Frontal cortex (tissue), 4 donors: ENCODE measurements around the gene HPRT1. TPM values are rescaled to one million over a fixed set of nuclear protein-coding genes. Genes with fewer than 3 reads are reported as not detected.
"Not testable (repeated sequence)": the region's sequence is repeated elsewhere in the genome, so short reads cannot be mapped to it uniquely, and the experiment has no call there.

Experiments used
- DNase-seq, 2 donors: peaks; one replicate each; pipeline ENCODE4 v3.0.0; 2012; ENCODE audit warnings: low spot score in 2 of 2
- FAIRE-seq: peaks from 2 replicates; lab custom pipeline; 2012; peaks lifted over from hg19 to GRCh38; lab: Jason Lieb, UNC
- total RNA-seq: library from RNA; depleted of rRNA; stranded (reverse); fragments of >200 nt; gene quantifications from one replicate; pipeline ENCODE4 v1.2.3, GENCODE V29; 2014
- donor health status: control.
- donor health status: control.
- donor health status: control.

HPRT1 gene, protein sequence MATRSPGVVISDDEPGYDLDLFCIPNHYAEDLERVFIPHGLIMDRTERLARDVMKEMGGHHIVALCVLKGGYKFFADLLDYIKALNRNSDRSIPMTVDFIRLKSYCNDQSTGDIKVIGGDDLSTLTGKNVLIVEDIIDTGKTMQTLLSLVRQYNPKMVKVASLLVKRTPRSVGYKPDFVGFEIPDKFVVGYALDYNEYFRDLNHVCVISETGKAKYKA
- 21.6 TPM for total RNA-seq

DNA sequence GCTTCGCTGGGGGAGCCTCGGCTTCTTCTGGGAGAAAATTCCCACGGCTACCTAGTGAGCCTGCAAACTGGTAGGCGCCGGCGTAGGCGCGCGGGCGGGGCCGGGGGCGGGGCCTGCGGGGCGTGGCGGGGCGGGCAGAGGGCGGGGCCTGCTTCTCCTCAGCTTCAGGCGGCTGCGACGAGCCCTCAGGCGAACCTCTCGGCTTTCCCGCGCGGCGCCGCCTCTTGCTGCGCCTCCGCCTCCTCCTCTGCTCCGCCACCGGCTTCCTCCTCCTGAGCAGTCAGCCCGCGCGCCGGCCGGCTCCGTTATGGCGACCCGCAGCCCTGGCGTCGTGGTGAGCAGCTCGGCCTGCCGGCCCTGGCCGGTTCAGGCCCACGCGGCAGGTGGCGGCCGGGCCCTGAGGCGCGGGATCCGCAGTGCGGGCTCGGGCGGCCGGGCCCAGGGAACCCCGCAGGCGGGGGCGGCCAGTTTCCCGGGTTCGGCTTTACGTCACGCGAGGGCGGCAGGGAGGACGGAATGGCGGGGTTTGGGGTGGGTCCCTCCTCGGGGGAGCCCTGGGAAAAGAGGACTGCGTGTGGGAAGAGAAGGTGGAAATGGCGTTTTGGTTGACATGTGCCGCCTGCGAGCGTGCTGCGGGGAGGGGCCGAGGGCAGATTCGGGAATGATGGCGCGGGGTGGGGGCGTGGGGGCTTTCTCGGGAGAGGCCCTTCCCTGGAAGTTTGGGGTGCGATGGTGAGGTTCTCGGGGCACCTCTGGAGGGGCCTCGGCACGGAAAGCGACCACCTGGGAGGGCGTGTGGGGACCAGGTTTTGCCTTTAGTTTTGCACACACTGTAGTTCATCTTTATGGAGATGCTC lies at the start of gene HPRT1:
HPRT1 (plus strand) TSS at position 161 of the 857 bp plus-strand sequence; CDS start at position 308, 147 bp downstream.
- FAIRE-seq (no peak), DNase-seq (peak; percentile 69 to 70)

DNA sequence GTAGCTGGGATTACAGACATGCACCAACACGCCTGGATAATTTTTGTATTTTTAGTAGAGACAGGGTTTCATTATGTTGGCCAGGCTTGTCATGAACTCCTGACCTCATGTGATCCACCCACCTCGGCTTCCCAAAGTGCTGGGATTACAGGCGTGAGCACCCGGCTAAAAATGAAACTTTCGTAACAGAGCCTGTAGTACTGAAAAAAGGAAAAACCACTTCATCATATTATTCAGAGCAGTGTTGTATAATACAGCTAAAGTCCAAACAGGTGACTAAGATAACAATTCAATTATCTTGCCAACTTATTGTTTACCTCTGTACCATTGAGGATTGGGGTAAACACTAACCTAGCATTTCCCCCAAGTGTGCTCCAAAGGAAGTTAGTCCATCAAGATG lies 43.9 kb upstream of the HPRT1 start:
- DNase-seq, result no peak
- FAIRE-seq, result no peak

- no peak for FAIRE-seq
Measured at GRCh38 chrX:134418317-134419113, 41.5 kb upstream of the HPRT1 start.

GRCh38 chrX:134419784-134420183 lies 40.2 kb upstream of the HPRT1 start:
- no peak for DNase-seq
- no peak for FAIRE-seq

More at GRCh38 chrX:134418317-134419113, 41.5 kb upstream of the HPRT1 start:
- no peak for DNase-seq

GRCh38 chrX:134423606-134424005 lies 36.4 kb upstream of the HPRT1 start:
- DNase-seq (no peak), FAIRE-seq (no peak)

GRCh38 chrX:134426281-134426680 lies 33.7 kb upstream of the HPRT1 start:
- no peak for DNase-seq
- no peak for FAIRE-seq

DNA sequence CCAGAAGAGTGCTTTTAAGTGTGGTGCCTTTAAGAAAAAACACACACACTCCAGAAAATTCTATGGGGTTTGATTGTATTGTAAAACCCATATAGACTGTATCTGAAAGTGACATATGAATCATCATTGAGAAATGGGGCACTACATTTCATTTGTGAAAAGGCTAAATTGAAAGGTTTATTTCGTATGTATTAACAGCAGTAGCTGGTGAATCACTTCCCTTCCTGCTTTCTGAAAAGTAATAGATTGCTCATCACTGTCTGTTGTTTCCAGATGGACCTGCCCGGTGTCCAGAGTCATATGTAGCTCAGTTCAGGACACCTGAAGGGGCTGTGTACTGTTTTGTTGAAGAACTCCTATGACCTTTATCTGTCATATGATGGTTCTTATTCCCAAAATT lies 28.1 kb upstream of the HPRT1 start:
- DNase-seq, result no peak
- FAIRE-seq, result no peak

DNA sequence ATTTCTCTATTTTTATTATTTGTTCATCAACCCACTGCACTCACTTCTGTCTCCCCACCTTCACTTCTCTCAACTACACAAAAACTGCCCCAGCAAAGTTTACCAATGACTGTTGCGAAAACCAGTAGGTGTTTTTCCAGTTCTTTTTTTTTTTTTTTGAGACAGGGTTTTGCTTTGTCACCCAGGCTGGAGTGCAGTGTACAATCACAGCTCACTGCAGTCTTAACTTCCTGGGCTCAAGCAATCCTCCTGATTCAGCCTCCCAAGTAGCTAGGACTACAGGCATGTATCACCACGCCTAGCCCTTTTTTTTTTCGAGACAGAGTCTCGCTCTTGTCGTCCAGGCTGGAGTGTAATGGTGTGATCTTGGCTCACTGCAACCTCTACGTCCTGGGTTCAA lies 24.1 kb upstream of the HPRT1 start:
- FAIRE-seq (no peak), DNase-seq (no peak)

DNA sequence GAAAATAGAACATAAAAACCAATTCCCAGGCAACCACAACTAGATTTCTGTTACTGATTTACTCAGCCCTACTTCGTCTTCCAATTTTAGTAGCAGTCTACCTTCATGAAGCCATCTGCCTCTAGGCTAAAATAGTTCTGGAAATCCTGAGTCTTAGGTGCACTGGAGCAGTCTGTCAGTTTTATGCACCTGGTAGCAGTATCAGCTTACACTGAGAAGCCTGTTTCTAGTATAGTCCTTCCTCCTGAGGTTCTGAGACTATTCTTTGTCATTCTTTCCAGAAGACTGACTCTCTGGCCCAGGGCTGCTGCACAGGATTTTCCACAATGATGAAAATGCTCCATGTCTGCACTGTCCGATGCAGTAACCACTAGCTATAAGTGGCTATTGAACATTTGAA lies 16.9 kb upstream of the HPRT1 start:
- FAIRE-seq, result no peak

GRCh38 chrX:134443461-134443860 lies 16.5 kb upstream of the HPRT1 start:
- DNase-seq (no peak), FAIRE-seq (no peak)

More for the DNA sequence above, 16.9 kb upstream of the HPRT1 start:
- no peak for DNase-seq

- FAIRE-seq (no peak), DNase-seq (no peak)
Measured at GRCh38 chrX:134444681-134445080, 15.3 kb upstream of the HPRT1 start.

DNA sequence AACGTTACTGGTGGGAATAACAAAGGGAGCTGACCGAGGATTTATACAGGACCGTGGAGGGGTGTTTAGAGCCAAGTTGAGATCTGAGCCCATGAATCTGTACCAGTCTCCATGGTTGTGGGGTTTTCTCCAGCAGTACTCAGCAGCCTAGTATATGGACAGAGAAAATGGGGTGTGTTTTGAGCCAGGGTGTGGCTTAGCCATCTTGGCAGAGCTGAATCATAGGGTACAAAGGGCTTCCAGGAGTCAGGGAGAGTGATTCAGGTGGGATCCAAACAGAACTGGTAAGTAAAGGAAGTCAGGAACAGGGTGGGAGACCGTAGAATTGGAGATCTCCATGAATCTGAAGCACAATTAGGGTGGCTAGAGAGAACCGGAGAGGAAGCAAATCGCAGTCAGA lies 7.4 kb upstream of the HPRT1 start:
- DNase-seq (no peak), FAIRE-seq (no peak)

- FAIRE-seq (no peak), DNase-seq (no peak)
Measured at GRCh38 chrX:134453631-134454030, 6.3 kb upstream of the HPRT1 start.

DNA sequence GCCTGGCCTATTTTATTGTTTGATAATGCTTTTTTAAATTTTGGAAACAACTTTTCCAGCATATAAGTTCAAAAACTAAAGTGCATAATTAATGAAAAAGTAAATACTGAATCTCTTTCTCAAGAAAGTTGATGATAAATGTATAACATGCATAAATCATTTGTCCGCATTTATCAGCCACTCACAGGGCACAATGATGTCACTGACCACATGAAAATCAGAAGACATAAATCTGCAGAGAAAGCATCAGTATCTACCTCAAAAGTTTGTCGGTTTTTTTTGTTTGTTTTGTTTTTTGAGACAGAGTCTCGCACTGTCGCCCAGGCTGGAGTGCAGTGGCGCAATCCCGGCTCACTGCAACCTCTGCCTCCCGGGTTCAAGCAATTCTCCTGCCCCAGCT lies 5.5 kb upstream of the HPRT1 start:
- no peak for FAIRE-seq
- no peak for DNase-seq

GRCh38 chrX:134457708-134458107 lies 2.3 kb upstream of the HPRT1 start:
- FAIRE-seq (no peak), DNase-seq (no peak)

- DNase-seq (no peak), FAIRE-seq (no peak)
Measured at GRCh38 chrX:134459683-134460004, 321 bp upstream of the HPRT1 start.

DNA sequence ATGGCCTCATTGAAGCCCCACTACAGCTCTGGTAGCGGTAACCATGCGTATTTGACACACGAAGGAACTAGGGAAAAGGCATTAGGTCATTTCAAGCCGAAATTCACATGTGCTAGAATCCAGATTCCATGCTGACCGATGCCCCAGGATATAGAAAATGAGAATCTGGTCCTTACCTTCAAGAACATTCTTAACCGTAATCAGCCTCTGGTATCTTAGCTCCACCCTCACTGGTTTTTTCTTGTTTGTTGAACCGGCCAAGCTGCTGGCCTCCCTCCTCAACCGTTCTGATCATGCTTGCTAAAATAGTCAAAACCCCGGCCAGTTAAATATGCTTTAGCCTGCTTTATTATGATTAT lies 876 bp downstream of the HPRT1 start:
- DNase-seq, result no peak
- FAIRE-seq, result no peak

DNA sequence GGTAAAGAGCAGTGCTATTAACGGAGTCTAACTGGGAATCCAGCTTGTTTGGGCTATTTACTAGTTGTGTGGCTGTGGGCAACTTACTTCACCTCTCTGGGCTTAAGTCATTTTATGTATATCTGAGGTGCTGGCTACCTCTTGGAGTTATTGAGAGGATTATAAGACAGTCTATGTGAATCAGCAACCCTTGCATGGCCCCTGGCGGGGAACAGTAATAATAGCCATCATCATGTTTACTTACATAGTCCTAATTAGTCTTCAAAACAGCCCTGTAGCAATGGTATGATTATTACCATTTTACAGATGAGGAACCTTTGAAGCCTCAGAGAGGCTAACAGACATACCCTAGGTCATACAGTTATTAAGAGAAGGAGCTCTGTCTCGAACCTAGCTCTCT lies 1.5 kb downstream of the HPRT1 start:
- DNase-seq (no peak), FAIRE-seq (no peak)

DNA sequence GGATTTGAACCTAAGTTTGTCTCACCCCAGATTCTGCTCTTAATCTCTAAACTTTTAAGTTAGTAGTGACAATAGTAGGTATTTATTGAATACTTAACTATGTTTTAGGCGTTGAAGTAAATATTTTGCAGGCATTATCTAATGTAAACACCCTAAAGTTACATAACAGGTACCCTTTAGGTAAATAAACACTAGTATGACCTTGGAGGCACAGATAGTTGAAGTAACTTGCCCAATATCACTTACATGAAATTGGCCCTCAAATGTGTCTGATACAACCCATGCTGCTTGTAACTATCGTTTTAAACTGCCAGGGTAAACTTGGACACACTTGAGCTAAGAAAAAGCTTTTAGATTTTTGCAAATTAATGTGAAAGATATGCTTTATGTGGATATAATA lies 3.0 kb downstream of the HPRT1 start:
- FAIRE-seq, result no peak
- no peak for DNase-seq

GRCh38 chrX:134464453-134464852 lies 4.5 kb downstream of the HPRT1 start:
- not testable (repeated sequence) for DNase-seq, FAIRE-seq

DNA sequence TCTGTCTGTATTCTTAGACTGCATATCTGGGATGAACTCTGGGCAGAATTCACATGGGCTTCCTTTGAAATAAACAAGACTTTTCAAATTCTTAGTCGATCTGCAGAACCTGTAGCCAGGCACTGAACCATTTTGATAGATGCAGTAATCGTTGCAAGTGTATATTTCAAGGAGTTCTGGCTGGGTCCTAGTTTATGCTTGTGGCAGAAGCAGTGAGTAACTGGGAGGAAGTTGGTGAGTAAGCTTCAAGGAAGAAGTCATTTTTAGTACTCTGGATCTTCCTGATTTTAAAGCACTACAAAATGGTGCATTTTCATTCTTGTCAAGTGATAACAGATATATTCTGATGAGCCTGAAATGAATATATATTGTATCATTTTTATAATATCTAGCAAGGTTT lies 9.5 kb downstream of the HPRT1 start:
- no peak for FAIRE-seq
- no peak for DNase-seq
